GM23248 (cell line): ENCODE results near the gene DDC.

Experiments used
- EZH2 ChIP-seq: fragments of 200-600 bp; sonication (generic); IDR thresholded peaks from 2 replicates; pipeline ENCODE4 v1.6.1; 2018; ENCODE audit warnings: antibody characterized with exemption, mild to moderate bottlenecking; ENCODE audit not compliant: insufficient read depth, poor library complexity, severe bottlenecking
- EZH2phosphoT487 ChIP-seq: fragments of 200-600 bp; sonication (generic); IDR thresholded peaks from 2 replicates; pipeline ENCODE4 v1.6.1; 2018; ENCODE audit warnings: antibody characterized with exemption, moderate library complexity, mild to moderate bottlenecking, low read depth; ENCODE audit not compliant: insufficient read depth

DNA sequence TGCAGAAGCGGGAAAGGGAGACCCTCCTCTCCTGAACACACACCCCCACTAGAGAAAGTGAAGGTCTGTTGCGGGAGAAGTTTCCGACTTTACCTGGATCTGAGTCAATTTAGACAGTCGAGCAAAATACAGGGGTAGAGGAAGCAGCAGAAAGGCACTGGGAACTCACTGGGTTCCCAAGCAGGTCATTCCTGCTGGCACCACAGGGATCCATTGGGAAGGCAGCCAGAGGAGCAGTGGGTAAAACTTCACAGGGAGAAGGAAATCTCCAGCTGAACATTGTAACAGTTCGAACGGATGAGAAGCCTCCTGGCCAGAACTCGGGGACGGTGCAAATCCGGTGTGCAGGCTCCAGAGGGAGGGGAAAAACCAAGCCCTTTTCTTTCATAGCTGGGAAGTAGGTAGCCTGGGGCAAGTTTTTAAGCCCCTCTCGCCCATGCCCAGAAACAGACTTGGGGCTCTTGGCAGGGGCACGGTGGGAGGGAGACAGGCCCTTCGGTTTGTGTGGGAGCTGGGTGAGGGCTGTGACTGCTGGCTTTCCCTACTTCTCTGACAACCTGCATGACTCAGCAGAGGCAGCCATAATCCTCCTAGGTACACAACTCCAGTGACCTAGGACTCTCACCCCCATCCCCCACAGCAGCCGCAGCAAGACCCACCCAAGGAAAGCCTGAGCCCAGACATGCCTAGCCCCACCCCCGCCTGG, 51.9 kb downstream of the DDC start:
- no peak for TF ChIP-seq EZH2phosphoT487
- TF ChIP-seq EZH2 = no peak
